HepG2 (cell line): ENCODE data around the gene PHF19. TPM values are rescaled to one million over a fixed set of nuclear protein-coding genes. Genes with fewer than 3 reads are reported as not detected.

Experiments used
- KAT7 ChIP-seq: IDR thresholded peaks from 2 replicates; pipeline ENCODE4 v1.6.1; 2018; ENCODE audit warnings: borderline replicate concordance, missing compliant biosample characterization
- KLF11 ChIP-seq: IDR thresholded peaks from 2 replicates; pipeline ENCODE4 v1.6.1; 2016; ENCODE audit warnings: missing compliant biosample characterization
- NCOA5 ChIP-seq: sonication (generic); formaldehyde crosslinking; IDR thresholded peaks from 2 replicates; pipeline ENCODE4 v1.4.0; 2020; ENCODE audit warnings: missing genetic modification reagents
- ONECUT2 ChIP-seq: sonication (generic); formaldehyde crosslinking; IDR thresholded peaks from 2 replicates; pipeline ENCODE4 v1.4.0; 2020; ENCODE audit warnings: missing genetic modification reagents
- PHF8 ChIP-seq: sonication (generic); formaldehyde crosslinking; IDR thresholded peaks from 2 replicates; pipeline ENCODE4 v1.5.0; 2020; ENCODE audit warnings: missing genetic modification reagents
- PRDM15 ChIP-seq: sonication (generic); formaldehyde crosslinking; IDR thresholded peaks from 2 replicates; pipeline ENCODE4 v1.4.0; 2020; ENCODE audit warnings: missing genetic modification reagents
- RELA ChIP-seq: sonication (generic); formaldehyde crosslinking; IDR thresholded peaks from 2 replicates; pipeline ENCODE4 v1.4.0; 2020; ENCODE audit warnings: missing genetic modification reagents
- SALL1 ChIP-seq: sonication (generic); formaldehyde crosslinking; IDR thresholded peaks from 2 replicates; pipeline ENCODE4 v1.8.0; 2022; ENCODE audit warnings: mild to moderate bottlenecking, missing genetic modification reagents
- SP1 ChIP-seq, 2 experiments: fragments of 450-650 bp in 1 of 2; sonication (generic) in 1 of 2; formaldehyde crosslinking in 1 of 2; IDR thresholded peaks; 2 replicates each; pipeline versions ENCODE4 v1.4.0 to v1.6.1; 2016 to 2020; ENCODE audit warnings: missing genetic modification reagents in 1 of 2
- STAT5B ChIP-seq: sonication (generic); formaldehyde crosslinking; IDR thresholded peaks from 2 replicates; pipeline ENCODE4 v1.4.0; 2020; ENCODE audit warnings: missing genetic modification reagents
- TBL1XR1 ChIP-seq: fragments of 150-350 bp; IDR thresholded peaks from 2 replicates; pipeline ENCODE4 v1.6.1; 2014; ENCODE audit warnings: borderline replicate concordance, low read length; ENCODE audit not compliant: partially characterized antibody
- ZFP1 ChIP-seq: IDR thresholded peaks from 2 replicates; pipeline ENCODE4 v1.6.1; 2016
- ZNF841 ChIP-seq: sonication (generic); formaldehyde crosslinking; IDR thresholded peaks from 2 replicates; pipeline ENCODE4 v1.8.1; 2023; ENCODE audit warnings: missing genetic modification reagents, borderline replicate concordance
- ZNF883 ChIP-seq: sonication (generic); formaldehyde crosslinking; IDR thresholded peaks from 2 replicates; pipeline ENCODE4 v1.5.1; 2020; ENCODE audit warnings: mild to moderate bottlenecking, missing genetic modification reagents; ENCODE audit errors: not compliant biosample characterization
- ZSCAN31 ChIP-seq: sonication (generic); formaldehyde crosslinking; IDR thresholded peaks from 2 replicates; pipeline ENCODE4 v1.5.0; 2020; ENCODE audit warnings: low read depth, mild to moderate bottlenecking, missing genetic modification reagents
- polyA plus RNA-seq, 8 experiments: library from polyadenylated mRNA; depleted of rRNA in 3 of 8; stranded (reverse) in 7 of 8; unstranded in 1 of 8; fragments of >200 nt; fragmentation: Illumina TruSeq in 4 of 8; extraction: Trizol in 4 of 8; gene quantifications; 2 replicates each; pipeline versions ENCODE4 v1.2.1 to v1.2.3, GENCODE V29; 2011 to 2016; ENCODE audit warnings: low read depth in 4 of 8, missing spikeins in 1 of 8, mixed read lengths in 1 of 8; ENCODE audit not compliant: insufficient read depth in 1 of 8
- total RNA-seq, 5 experiments: library from RNA; depleted of rRNA; stranded (reverse); fragments of >200 nt; fragmentation: Illumina TruSeq; extraction: Trizol; gene quantifications; 2 replicates each; pipeline ENCODE4 v1.2.3, GENCODE V29; 2016; ENCODE audit warnings: low read depth in 1 of 5
- TF ChIP-seq, protein P1 (sequence below): sonication (generic); formaldehyde crosslinking; IDR thresholded peaks from 2 replicates; pipeline ENCODE4 v1.5.0; 2020; ENCODE audit warnings: missing genetic modification reagents
- TF ChIP-seq, protein P2 (sequence below): sonication (generic); formaldehyde crosslinking; IDR thresholded peaks from 2 replicates; pipeline ENCODE4 v1.8.1; 2023; ENCODE audit warnings: missing genetic modification reagents, mild to moderate bottlenecking, borderline replicate concordance
- TF ChIP-seq, protein P3 (sequence below): sonication (generic); formaldehyde crosslinking; IDR thresholded peaks from 2 replicates; pipeline ENCODE4 v1.5.1; 2020; ENCODE audit warnings: missing genetic modification reagents, mild to moderate bottlenecking, borderline replicate concordance
- TF ChIP-seq, protein P4 (sequence below): sonication (generic); formaldehyde crosslinking; IDR thresholded peaks from 2 replicates; pipeline ENCODE4 v1.8.0; 2022; ENCODE audit warnings: mild to moderate bottlenecking, missing genetic modification reagents, borderline replicate concordance
- TF ChIP-seq, protein P5 (sequence below): sonication (generic); IDR thresholded peaks from 2 replicates; pipeline ENCODE4 v1.6.1; 2016; ENCODE audit warnings: low read depth, borderline replicate concordance

Gene PHF19
- total and polyA plus RNA-seq, 2 of the 13 experiments (the other 11 are each of a cell fraction or from before 2014, with no cell fraction given): 29.7 to 41.3 TPM

GRCh38 chr9:120842685-120843485, 34.1 kb downstream of the PHF19 start, which contains the start of gene PSMD5 (continued):
- TF ChIP-seq PRDM15 (CRISPR knock-in tag) (0 out of 2 replicates have a peak, but pooled peaks have one; percentile 30), TBL1XR1 (no peak), PHF8 (CRISPR knock-in tag) (peak; percentile 72), ZNF841 (no peak), ZSCAN31 (CRISPR knock-in tag) (0 out of 2 replicates have a peak, but pooled peaks have one; percentile 59), STAT5B (CRISPR knock-in tag) (no peak), SP1 (IDR thresholded peaks at IDR 0.05) (peak; percentile 42; the same call in 1 of the 2 replicates), SP1 (CRISPR knock-in tag; IDR thresholded peaks at IDR 0.05) (no peak), KLF11 (CRISPR knock-in tag) (no peak; the same call in 1 of the 2 replicates), RELA (CRISPR knock-in tag) (no peak), ZFP1 (CRISPR knock-in tag) (peak; percentile 30; the same call in 1 of the 2 replicates), ZNF883 (CRISPR knock-in tag) (no peak), KAT7 (CRISPR knock-in tag) (no peak), NCOA5 (no peak), SALL1 (CRISPR knock-in tag) (peak; percentile 87), ONECUT2 (CRISPR knock-in tag) (no peak)
- TF ChIP-seq, protein P1, sequence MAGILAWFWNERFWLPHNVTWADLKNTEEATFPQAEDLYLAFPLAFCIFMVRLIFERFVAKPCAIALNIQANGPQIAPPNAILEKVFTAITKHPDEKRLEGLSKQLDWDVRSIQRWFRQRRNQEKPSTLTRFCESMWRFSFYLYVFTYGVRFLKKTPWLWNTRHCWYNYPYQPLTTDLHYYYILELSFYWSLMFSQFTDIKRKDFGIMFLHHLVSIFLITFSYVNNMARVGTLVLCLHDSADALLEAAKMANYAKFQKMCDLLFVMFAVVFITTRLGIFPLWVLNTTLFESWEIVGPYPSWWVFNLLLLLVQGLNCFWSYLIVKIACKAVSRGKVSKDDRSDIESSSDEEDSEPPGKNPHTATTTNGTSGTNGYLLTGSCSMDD (CRISPR knock-in tag): no peak
- TF ChIP-seq, protein P2, sequence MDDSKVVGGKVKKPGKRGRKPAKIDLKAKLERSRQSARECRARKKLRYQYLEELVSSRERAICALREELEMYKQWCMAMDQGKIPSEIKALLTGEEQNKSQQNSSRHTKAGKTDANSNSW (CRISPR knock-in tag): no peak; the same call in 1 of the 2 replicates
- TF ChIP-seq, protein P3, sequence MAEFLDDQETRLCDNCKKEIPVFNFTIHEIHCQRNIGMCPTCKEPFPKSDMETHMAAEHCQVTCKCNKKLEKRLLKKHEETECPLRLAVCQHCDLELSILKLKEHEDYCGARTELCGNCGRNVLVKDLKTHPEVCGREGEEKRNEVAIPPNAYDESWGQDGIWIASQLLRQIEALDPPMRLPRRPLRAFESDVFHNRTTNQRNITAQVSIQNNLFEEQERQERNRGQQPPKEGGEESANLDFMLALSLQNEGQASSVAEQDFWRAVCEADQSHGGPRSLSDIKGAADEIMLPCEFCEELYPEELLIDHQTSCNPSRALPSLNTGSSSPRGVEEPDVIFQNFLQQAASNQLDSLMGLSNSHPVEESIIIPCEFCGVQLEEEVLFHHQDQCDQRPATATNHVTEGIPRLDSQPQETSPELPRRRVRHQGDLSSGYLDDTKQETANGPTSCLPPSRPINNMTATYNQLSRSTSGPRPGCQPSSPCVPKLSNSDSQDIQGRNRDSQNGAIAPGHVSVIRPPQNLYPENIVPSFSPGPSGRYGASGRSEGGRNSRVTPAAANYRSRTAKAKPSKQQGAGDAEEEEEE: no peak
- TF ChIP-seq, protein P4, sequence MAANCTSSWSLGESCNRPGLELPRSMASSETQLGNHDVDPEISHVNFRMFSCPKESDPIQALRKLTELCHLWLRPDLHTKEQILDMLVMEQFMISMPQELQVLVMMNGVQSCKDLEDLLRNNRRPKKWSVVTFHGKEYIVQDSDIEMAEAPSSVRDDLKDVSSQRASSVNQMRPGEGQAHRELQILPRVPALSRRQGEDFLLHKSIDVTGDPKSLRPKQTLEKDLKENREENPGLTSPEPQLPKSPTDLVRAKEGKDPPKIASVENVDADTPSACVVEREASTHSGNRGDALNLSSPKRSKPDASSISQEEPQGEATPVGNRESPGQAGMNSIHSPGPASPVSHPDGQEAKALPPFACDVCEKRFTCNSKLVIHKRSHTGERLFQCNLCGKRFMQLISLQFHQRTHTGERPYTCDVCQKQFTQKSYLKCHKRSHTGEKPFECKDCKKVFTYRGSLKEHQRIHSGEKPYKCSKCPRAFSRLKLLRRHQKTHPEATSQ (CRISPR knock-in tag): peak; percentile 9; the same call in 1 of the 2 replicates
- TF ChIP-seq, protein P5, sequence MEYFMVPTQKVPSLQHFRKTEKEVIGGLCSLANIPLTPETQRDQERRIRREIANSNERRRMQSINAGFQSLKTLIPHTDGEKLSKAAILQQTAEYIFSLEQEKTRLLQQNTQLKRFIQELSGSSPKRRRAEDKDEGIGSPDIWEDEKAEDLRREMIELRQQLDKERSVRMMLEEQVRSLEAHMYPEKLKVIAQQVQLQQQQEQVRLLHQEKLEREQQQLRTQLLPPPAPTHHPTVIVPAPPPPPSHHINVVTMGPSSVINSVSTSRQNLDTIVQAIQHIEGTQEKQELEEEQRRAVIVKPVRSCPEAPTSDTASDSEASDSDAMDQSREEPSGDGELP: 0 out of 2 replicates have a peak, but pooled peaks have one; percentile 13
